Mesendoderm (in vitro differentiated cells): ENCODE measurements around the gene LRRC73.
A peak's percentile ranks its signal among the peaks of the same experiment; 100 is the strongest.

Source experiments
- DNase-seq: peaks from one replicate; pipeline ENCODE4 v3.0.0; 2013
- H2AK5ac ChIP-seq: 2 replicates; pipeline ENCODE4 v1.6.1; 2013; ENCODE audit warnings: low read length, inconsistent platforms
- H2BK120ac ChIP-seq: 2 replicates; pipeline ENCODE4 v1.6.1; 2013; ENCODE audit warnings: low read depth, mild to moderate bottlenecking, low read length, moderate library complexity, mixed read lengths
- H2BK15ac ChIP-seq: replicated peaks from 2 replicates; pipeline ENCODE4 v1.6.1; 2013; ENCODE audit warnings: low read depth, mild to moderate bottlenecking, moderate library complexity
- H2BK5ac ChIP-seq: 2 replicates; pipeline ENCODE4 v1.6.1; 2013; ENCODE audit warnings: low read length, inconsistent platforms
- H3K18ac ChIP-seq: 2 replicates; pipeline ENCODE4 v1.6.1; 2013; ENCODE audit warnings: mild to moderate bottlenecking, low read length, mixed read lengths
- H3K23ac ChIP-seq: one replicate; pipeline ENCODE4 v1.6.1; 2013; ENCODE audit warnings: low read length
- H3K27ac ChIP-seq: 2 replicates; pipeline ENCODE4 v1.5.1; 2013; ENCODE audit warnings: low read depth, mild to moderate bottlenecking, inconsistent platforms, low read length, moderate library complexity
- H3K27me3 ChIP-seq: 2 replicates; pipeline ENCODE4 v1.6.1; 2013; ENCODE audit warnings: low read length, control low read depth, mild to moderate bottlenecking, inconsistent platforms; ENCODE audit not compliant: insufficient read depth, poor library complexity
- H3K36me3 ChIP-seq: 2 replicates; pipeline ENCODE4 v1.6.1; 2013; ENCODE audit warnings: low read length, inconsistent platforms; ENCODE audit not compliant: control insufficient read depth, insufficient read depth
- H3K4ac ChIP-seq: one replicate; pipeline ENCODE4 v1.6.1; 2013; ENCODE audit warnings: low read depth, mild to moderate bottlenecking, low read length, moderate library complexity
- H3K4me1 ChIP-seq: 2 replicates; pipeline ENCODE4 v1.6.1; 2013; ENCODE audit warnings: low read depth, low read length, inconsistent platforms; ENCODE audit not compliant: control insufficient read depth
- H3K4me2 ChIP-seq: 2 replicates; pipeline ENCODE4 v1.6.1; 2013; ENCODE audit warnings: low read length
- H3K4me3 ChIP-seq: 2 replicates; pipeline ENCODE4 v1.5.1; 2013; ENCODE audit warnings: mild to moderate bottlenecking, low read length
- H3K56ac ChIP-seq: one replicate; pipeline ENCODE4 v1.6.1; 2013; ENCODE audit warnings: low read length
- H3K79me1 ChIP-seq: 2 replicates; pipeline ENCODE4 v1.6.1; 2013; ENCODE audit warnings: low read length, inconsistent platforms
- H3K79me2 ChIP-seq: 2 replicates; pipeline ENCODE4 v1.6.1; 2013; ENCODE audit warnings: mild to moderate bottlenecking, low read length; ENCODE audit not compliant: control insufficient read depth, insufficient read depth
- H3K9ac ChIP-seq: 2 replicates; pipeline ENCODE4 v1.6.1; 2013; ENCODE audit warnings: low read length, inconsistent platforms
- H4K5ac ChIP-seq: one replicate; pipeline ENCODE4 v1.6.1; 2013; ENCODE audit warnings: low read length
- H4K8ac ChIP-seq: one replicate; pipeline ENCODE4 v1.6.1; 2013; ENCODE audit warnings: low read depth, mild to moderate bottlenecking, control low read depth, low read length, moderate library complexity
- WGBS: extraction: QIAGEN DNeasy Blood & Tissue Kit; methylation state at CpG from one replicate; pipeline ENCODE4 v1.1.7; 2013; ENCODE audit warnings: low lambda C conversion rate, missing lambda C conversion rate; ENCODE audit not compliant: insufficient coverage; ENCODE audit errors: extremely low coverage; 5-methylcytosine and 5-hydroxymethylcytosine counted together

The LRRC73 gene

DNA sequence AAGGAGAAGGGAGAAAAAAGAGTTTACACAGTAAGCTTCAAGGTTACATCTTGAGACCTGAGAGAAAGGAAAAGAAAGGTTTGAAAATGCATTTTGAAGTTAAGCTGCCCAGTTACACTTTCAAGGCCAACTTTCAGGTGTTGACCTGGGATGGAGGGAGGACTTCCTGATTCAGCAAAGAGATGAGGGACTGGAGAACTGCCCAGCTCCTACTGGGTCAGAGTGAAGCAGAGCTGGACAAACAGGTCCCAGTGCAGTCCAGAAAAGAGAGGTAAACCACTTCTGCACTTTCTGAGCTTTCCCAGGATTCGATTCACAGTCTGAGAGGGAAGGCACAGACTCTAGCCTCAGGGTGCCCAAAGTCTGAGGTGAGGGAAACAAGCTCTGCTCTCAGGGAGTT is 38.7 kb downstream of the LRRC73 start:
- Histone ChIP-seq H2BK15ac (no peak overlapping the region), H3K27me3 (no peaks in the 10 kb centered on the region), H2AK5ac (no peak overlapping the region), H3K27ac (no peak overlapping the region), H3K23ac (no peak overlapping the region), H3K4me3 (no peak overlapping the region), H3K4me1 (peaks cover 3% of the 10 kb centered on the region), H3K9ac (no peak overlapping the region), H4K8ac (no peak overlapping the region), H4K5ac (no peak overlapping the region), H3K4ac (no peak overlapping the region), H3K79me1 (no peaks in the 10 kb centered on the region), H3K4me2 (no peak overlapping the region), H3K36me3 (no peaks in the 10 kb centered on the region), H2BK5ac (no peak overlapping the region), H3K79me2 (no peaks in the 10 kb centered on the region), H2BK120ac (no peak overlapping the region), H3K18ac (no peak overlapping the region), H3K56ac (no peak overlapping the region)
- no CpG with 5 or more reads among the region's 1 CpG for WGBS
- no peak for DNase-seq

GRCh38 chr6:43469947-43470346 is 40.2 kb downstream of the LRRC73 start:
- no CpG with 5 or more reads among the region's 7 CpGs for WGBS
- H3K4ac ChIP-seq, result no peak overlapping the region
- no peak overlapping the region for H3K27ac ChIP-seq

GRCh38 chr6:43468748-43469681 is 41.1 kb downstream of the LRRC73 start:
- no peak overlapping the region for H3K27ac ChIP-seq
- peak overlapping the region; percentile 68 for H3K56ac ChIP-seq
- H2BK5ac ChIP-seq, result no peak overlapping the region
- no peak overlapping the region for H2BK15ac ChIP-seq
- no peaks in the 10 kb centered on the region for H3K27me3 ChIP-seq
- H3K79me1 ChIP-seq, result no peaks in the 10 kb centered on the region
- no peak overlapping the region for H3K4me3 ChIP-seq
- H3K4ac ChIP-seq, result no peak overlapping the region
- H4K8ac ChIP-seq, result no peak overlapping the region
- no peak overlapping the region for H3K9ac ChIP-seq
- H3K4me2 ChIP-seq, result no peak overlapping the region
- H3K36me3 ChIP-seq, result no peaks in the 10 kb centered on the region
- WGBS, result no CpG with 5 or more reads among the region's 13 CpGs
- no peaks in the 10 kb centered on the region for H3K79me2 ChIP-seq
- no peak overlapping the region for H4K5ac ChIP-seq
- H3K4me1 ChIP-seq, result peaks cover 3% of the 10 kb centered on the region
- H2BK120ac ChIP-seq, result no peak overlapping the region
- no peak overlapping the region for H2AK5ac ChIP-seq
- no peak overlapping the region for H3K18ac ChIP-seq
- peak; percentile 58 for DNase-seq
- no peak overlapping the region for H3K23ac ChIP-seq

More at GRCh38 chr6:43469947-43470346, 40.2 kb downstream of the LRRC73 start:
- no peak overlapping the region for H4K5ac ChIP-seq
- no peaks in the 10 kb centered on the region for H3K79me1 ChIP-seq
- H3K9ac ChIP-seq, result no peak overlapping the region
- no peaks in the 10 kb centered on the region for H3K79me2 ChIP-seq
- H3K4me2 ChIP-seq, result no peak overlapping the region
- H2BK5ac ChIP-seq, result no peak overlapping the region
- no peak overlapping the region for H2BK15ac ChIP-seq
- H2AK5ac ChIP-seq, result no peak overlapping the region
- no peak overlapping the region for H3K18ac ChIP-seq
- H4K8ac ChIP-seq, result no peak overlapping the region
- H2BK120ac ChIP-seq, result no peak overlapping the region
- H3K23ac ChIP-seq, result no peak overlapping the region
- peaks cover 3% of the 10 kb centered on the region for H3K4me1 ChIP-seq
- H3K4me3 ChIP-seq, result no peak overlapping the region
- H3K56ac ChIP-seq, result no peak overlapping the region
- no peaks in the 10 kb centered on the region for H3K27me3 ChIP-seq
- H3K36me3 ChIP-seq, result no peaks in the 10 kb centered on the region
- DNase-seq, result no peak

DNA sequence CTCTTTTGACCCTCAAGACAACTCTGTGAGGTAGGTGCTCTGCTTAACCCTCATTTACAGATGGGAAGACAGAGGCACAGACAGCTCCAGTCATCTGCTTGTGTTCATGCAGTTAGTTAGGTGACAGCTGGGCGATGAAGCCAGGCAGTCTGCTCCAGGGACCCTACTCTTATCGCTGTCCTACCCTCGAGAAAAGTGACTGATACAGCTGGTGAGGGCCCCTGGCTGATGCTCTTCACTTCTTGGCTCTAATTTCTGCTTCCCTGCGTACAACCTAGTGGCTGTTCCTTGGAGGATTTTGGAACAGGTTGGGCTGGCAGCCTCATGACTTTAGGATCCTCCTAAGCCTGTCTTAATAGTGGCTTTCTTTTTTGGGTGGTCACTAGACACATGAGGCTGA is 41.9 kb downstream of the LRRC73 start:
- no CpG with 5 or more reads among the region's 4 CpGs for WGBS
- peaks cover 3% of the 10 kb centered on the region for H3K4me1 ChIP-seq

GRCh38 chr6:43467752-43468151 is 42.4 kb downstream of the LRRC73 start:
- H3K4me2 ChIP-seq, result no peak overlapping the region
- H3K4ac ChIP-seq, result no peak overlapping the region
- H3K23ac ChIP-seq, result no peak overlapping the region
- no peaks in the 10 kb centered on the region for H3K36me3 ChIP-seq
- peak overlapping the region; percentile 42 for H3K56ac ChIP-seq
- H3K79me1 ChIP-seq, result no peaks in the 10 kb centered on the region
- H3K18ac ChIP-seq, result no peak overlapping the region
- H3K4me3 ChIP-seq, result no peak overlapping the region
- H2BK120ac ChIP-seq, result no peak overlapping the region
- H4K8ac ChIP-seq, result no peak overlapping the region
- H3K79me2 ChIP-seq, result no peaks in the 10 kb centered on the region
- H2AK5ac ChIP-seq, result no peak overlapping the region
- H3K27ac ChIP-seq, result no peak overlapping the region
- no peak overlapping the region for H2BK5ac ChIP-seq
- peaks cover 3% of the 10 kb centered on the region for H3K4me1 ChIP-seq
- H4K5ac ChIP-seq, result no peak overlapping the region
- no CpG with 5 or more reads among the region's 4 CpGs for WGBS
- no peak overlapping the region for H2BK15ac ChIP-seq
- no peaks in the 10 kb centered on the region for H3K27me3 ChIP-seq
- peak; percentile 64 for DNase-seq
- H3K9ac ChIP-seq, result no peak overlapping the region

More for the DNA sequence above, 41.9 kb downstream of the LRRC73 start:
- Histone ChIP-seq H2BK120ac (no peak overlapping the region), H3K56ac (peak overlapping the region; percentile 25), H3K36me3 (no peaks in the 10 kb centered on the region), H3K18ac (no peak overlapping the region), H4K5ac (no peak overlapping the region), H2BK15ac (no peak overlapping the region), H2AK5ac (no peak overlapping the region), H3K4ac (no peak overlapping the region), H3K27ac (no peak overlapping the region), H3K27me3 (no peaks in the 10 kb centered on the region), H4K8ac (no peak overlapping the region), H3K79me2 (no peaks in the 10 kb centered on the region), H3K23ac (no peak overlapping the region), H3K4me3 (no peak overlapping the region), H3K79me1 (no peaks in the 10 kb centered on the region), H3K4me2 (no peak overlapping the region), H2BK5ac (no peak overlapping the region), H3K9ac (no peak overlapping the region)
- DNase-seq, result no peak
